Mesothelial cell of epicardium (in vitro differentiated cells): ENCODE measurements around the gene GLYAT. TPM values are rescaled to one million over a fixed set of nuclear protein-coding genes. Genes with fewer than 3 reads are reported as not detected.

Experiments used
- DNase-seq, 2 experiments: peaks; one replicate each; pipeline ENCODE4 v3.0.0; 2021; ENCODE audit warnings: low spot score in 2 of 2; ENCODE audit not compliant: unreplicated experiment in 2 of 2
- H3K27ac Mint-ChIP-seq: 2 replicates; pipeline ENCODE4 v1.8.0; 2021; ENCODE audit warnings: mixed read lengths
- H3K27me3 Mint-ChIP-seq: 2 replicates; pipeline ENCODE4 v1.8.0; 2021; ENCODE audit warnings: low read depth, mixed read lengths
- H3K36me3 Mint-ChIP-seq: 2 replicates; pipeline ENCODE4 v1.8.0; 2021; ENCODE audit warnings: mixed read lengths
- H3K4me1 Mint-ChIP-seq: 2 replicates; pipeline ENCODE4 v1.8.0; 2021; ENCODE audit warnings: mixed read lengths
- H3K4me3 Mint-ChIP-seq: 2 replicates; pipeline ENCODE4 v1.8.0; 2021; ENCODE audit warnings: mild to moderate bottlenecking, moderate library complexity, mixed read lengths
- H3K9me3 Mint-ChIP-seq: 2 replicates; pipeline ENCODE4 v1.8.0; 2021; ENCODE audit warnings: mixed read lengths
- total RNA-seq: library from RNA; stranded (reverse); gene quantifications from 3 replicates; pipeline ENCODE4 v1.2.1, GENCODE V29; 2021
- TF ChIP-seq, protein P1 (sequence below): fragments of 200-600 bp; sonication (generic); IDR thresholded peaks from one replicate; pipeline ENCODE4 v1.5.0; 2021; ENCODE audit warnings: antibody characterized with exemption; ENCODE audit not compliant: unreplicated experiment

The GLYAT gene
- total RNA-seq, 1 donor from 2014 or later = not detected

DNA sequence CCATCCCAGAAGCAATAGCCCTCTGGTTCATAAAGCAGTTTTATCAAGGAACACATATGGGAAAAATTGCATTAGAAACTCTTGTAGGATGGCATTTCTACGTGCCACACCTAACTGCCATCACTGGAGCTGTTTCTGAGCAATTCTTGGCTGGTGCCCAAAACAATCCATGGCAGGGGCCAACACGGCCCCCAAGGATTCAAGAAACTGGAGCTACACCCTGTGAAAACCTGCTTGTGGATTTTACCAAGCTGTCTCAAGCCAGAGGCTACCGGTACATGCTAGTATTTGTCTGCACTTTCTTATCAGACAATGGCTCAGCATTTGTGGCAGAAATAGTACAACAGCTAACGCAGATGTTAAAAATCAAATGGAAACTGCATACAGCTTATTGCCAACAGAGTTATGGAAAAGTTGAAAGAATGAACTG lies 42.4 kb upstream of the GLYAT start:
- TF ChIP-seq, protein P1, sequence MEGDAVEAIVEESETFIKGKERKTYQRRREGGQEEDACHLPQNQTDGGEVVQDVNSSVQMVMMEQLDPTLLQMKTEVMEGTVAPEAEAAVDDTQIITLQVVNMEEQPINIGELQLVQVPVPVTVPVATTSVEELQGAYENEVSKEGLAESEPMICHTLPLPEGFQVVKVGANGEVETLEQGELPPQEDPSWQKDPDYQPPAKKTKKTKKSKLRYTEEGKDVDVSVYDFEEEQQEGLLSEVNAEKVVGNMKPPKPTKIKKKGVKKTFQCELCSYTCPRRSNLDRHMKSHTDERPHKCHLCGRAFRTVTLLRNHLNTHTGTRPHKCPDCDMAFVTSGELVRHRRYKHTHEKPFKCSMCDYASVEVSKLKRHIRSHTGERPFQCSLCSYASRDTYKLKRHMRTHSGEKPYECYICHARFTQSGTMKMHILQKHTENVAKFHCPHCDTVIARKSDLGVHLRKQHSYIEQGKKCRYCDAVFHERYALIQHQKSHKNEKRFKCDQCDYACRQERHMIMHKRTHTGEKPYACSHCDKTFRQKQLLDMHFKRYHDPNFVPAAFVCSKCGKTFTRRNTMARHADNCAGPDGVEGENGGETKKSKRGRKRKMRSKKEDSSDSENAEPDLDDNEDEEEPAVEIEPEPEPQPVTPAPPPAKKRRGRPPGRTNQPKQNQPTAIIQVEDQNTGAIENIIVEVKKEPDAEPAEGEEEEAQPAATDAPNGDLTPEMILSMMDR = no peak
- Mint-ChIP-seq H3K4me1 (no peaks in the 10 kb centered on the region), H3K9me3 (peaks cover 80% of the 10 kb centered on the region), H3K27me3 (no peaks in the 10 kb centered on the region), H3K36me3 (no peaks in the 10 kb centered on the region), H3K27ac (no peak overlapping the region), H3K4me3 (no peak overlapping the region)
- no peak for DNase-seq

DNA sequence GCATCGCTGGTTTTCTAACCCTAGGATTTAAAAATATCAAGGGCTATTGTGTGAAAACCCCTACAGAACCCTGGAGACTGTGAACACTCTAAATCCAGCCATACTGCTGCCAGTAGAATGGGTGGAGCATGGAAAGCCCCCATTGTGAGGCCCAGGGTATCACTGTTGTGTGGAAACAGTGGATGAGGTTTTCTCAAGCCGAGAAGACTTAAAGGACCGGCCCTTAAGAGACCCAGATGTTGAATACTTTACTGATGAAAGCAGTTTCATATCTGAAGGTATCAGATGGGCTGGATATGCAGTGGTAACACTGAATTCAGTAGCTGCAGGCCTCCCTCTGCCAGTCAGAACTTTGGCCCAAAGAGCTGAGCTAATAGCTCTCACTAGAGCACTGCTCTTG lies 41.6 kb upstream of the GLYAT start:
- Mint-ChIP-seq H3K36me3 (no peaks in the 10 kb centered on the region), H3K4me3 (no peak overlapping the region), H3K9me3 (peaks cover 80% of the 10 kb centered on the region), H3K27me3 (no peaks in the 10 kb centered on the region), H3K4me1 (no peaks in the 10 kb centered on the region), H3K27ac (no peak overlapping the region)
- DNase-seq = no peak
- TF ChIP-seq, protein P1 = no peak

DNA sequence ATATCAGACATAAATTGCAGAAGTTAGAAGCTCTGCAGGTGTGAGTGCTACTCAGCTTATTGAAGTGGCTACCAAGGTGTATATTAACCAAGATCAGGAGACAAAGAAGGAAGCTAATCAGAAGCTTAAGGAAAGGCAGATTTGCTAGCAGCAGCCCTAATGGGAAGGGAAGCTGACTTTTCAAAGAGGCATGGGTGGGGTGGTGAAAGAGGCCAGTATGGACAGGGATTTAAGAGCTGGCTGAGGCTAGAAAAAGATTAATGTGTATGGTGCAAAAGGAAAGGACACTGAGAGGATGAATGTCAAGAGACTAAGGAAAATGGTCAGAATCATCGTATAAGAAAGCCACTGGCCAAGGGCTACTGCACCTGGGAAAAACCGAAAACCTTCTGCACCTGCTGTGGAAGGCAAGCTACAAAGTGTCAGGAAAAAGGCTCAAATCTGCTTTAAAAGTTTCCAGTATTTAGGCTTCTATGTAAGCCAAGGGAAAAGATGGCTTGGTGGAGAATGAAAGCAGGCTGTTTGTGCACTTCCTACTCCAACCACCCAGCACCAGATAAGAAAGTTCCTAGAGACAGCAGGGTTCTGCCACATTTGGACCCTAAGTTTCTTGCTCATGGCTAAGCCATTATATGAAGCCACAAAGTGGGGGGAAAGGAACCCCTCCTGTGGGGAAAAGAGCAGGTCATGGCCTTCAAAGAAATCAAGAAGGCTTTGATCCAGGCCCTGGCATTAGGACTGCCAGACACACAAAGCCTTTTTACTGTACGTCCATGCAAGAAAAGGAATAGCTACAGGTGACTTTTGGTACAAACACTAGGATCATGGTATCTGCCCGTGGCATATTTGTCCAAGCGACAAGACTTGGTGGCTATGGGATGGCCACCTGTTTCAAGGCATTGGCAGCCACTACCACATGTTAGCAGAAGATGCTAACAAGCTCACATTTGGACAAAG lies 40.9 kb upstream of the GLYAT start:
- no peak for DNase-seq
- TF ChIP-seq, protein P1 = no peak
- Mint-ChIP-seq H3K4me1 (no peaks in the 10 kb centered on the region), H3K9me3 (peaks cover 76% of the 10 kb centered on the region), H3K4me3 (no peak overlapping the region), H3K27ac (no peak overlapping the region), H3K36me3 (no peaks in the 10 kb centered on the region), H3K27me3 (no peaks in the 10 kb centered on the region)

DNA sequence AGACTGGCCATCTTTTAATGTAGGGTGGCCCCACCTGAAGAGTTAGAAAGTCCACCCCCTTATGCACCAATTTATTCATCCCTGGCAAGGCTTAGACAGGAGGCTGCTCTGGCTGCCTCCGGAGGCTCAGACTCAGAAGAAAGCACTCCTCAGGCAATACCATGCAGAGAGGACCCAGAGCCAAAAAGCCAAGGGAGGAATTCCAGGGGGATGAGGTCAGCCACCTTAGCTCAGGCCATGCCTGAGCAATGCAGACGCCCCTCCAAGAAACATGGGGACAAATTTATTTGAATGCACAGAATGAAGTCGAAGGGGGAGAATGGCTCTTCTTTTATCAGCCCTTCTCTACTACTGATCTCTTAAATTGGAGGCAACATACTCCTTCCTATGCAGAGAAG lies 39.7 kb upstream of the GLYAT start:
- Mint-ChIP-seq H3K4me1 (no peaks in the 10 kb centered on the region), H3K27me3 (no peaks in the 10 kb centered on the region), H3K36me3 (no peaks in the 10 kb centered on the region), H3K9me3 (peaks cover 69% of the 10 kb centered on the region), H3K27ac (no peak overlapping the region), H3K4me3 (no peak overlapping the region)
- DNase-seq = no peak
- TF ChIP-seq, protein P1 = no peak

DNA sequence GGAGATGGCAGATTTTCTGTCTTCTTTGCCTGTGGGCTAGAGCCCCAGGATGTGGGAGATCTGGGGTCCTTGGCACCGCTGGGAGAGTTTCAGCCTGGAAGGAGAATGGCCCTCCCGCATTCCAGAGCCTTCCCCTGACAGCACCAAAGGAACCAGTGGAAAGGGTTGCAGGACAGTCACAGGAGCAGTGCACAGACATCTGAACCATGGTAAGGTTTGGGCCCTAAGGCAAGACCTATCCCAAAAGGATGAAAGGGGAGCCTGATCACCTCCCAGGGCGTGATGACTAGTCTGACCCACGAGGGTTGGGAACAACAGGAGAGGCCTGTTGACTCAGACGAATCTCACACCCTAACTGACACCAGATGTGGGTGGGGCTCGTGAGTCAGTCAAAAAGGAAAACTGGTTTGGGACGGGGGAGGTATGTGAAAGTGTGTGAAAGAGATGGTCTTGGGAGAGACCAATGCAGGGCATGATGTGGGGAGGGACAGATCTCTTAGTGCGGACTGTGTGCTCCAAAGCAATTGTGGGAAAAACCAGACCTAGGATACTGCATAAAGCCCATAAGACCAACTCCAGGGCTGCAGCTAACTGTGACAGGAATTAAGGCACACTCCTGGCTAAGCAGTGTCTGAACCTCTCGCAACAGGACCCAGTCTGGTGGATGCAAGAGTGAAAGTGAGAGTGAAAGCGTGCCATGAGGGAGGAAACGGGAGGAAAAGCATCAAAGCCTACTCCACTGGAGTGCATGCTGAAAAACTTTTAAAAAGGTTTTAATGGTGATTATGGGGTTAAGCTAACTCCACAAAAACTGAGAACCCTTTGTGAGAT lies 39.1 kb upstream of the GLYAT start:
- Mint-ChIP-seq H3K27ac (no peak overlapping the region), H3K27me3 (no peaks in the 10 kb centered on the region), H3K9me3 (peaks cover 69% of the 10 kb centered on the region), H3K4me3 (no peak overlapping the region), H3K4me1 (no peaks in the 10 kb centered on the region), H3K36me3 (no peaks in the 10 kb centered on the region)
- no peak for DNase-seq
- TF ChIP-seq, protein P1 = no peak
